ENCODE measurements around the gene ADAMTSL3. TPM values are rescaled to one million over a fixed set of nuclear protein-coding genes. Genes with fewer than 3 reads are reported as not detected.

The ADAMTSL3 gene
- polyA plus RNA-seq, 1 donor = 8.0 TPM

GRCh38 chr15:84001037-84001436 is 347.1 kb downstream of the ADAMTSL3 start:
- DNase-seq = no peak
- no peaks in the 10 kb centered on the region for H3K27me3 ChIP-seq (ENCODE audit: control insufficient read depth, insufficient read depth, low read length)
- H3K4me1 ChIP-seq (ENCODE audit: control insufficient read depth, insufficient read depth, low read length) = no peaks in the 10 kb centered on the region
- H3K36me3 ChIP-seq (ENCODE audit: control insufficient read depth, insufficient read depth, low read length) = no peaks in the 10 kb centered on the region
- no CpG with 5 or more reads among the region's 5 CpGs for WGBS (ENCODE audit: insufficient coverage, low lambda C conversion rate)
- no peaks in the 10 kb centered on the region for H3K9me3 ChIP-seq (ENCODE audit: control insufficient read depth, low read depth, low read length)
- no peak overlapping the region for H3K27ac ChIP-seq (ENCODE audit: low read length)
- H3K4me3 ChIP-seq (ENCODE audit: low read length) = no peak overlapping the region

GRCh38 chr15:84001655-84002054 is 347.7 kb downstream of the ADAMTSL3 start:
- Histone ChIP-seq H3K4me3 (ENCODE audit: low read length) (no peak overlapping the region), H3K36me3 (ENCODE audit: control insufficient read depth, insufficient read depth, low read length) (no peaks in the 10 kb centered on the region), H3K27ac (ENCODE audit: low read length) (no peak overlapping the region), H3K4me1 (ENCODE audit: control insufficient read depth, insufficient read depth, low read length) (no peaks in the 10 kb centered on the region), H3K9me3 (ENCODE audit: control insufficient read depth, low read depth, low read length) (no peaks in the 10 kb centered on the region), H3K27me3 (ENCODE audit: control insufficient read depth, insufficient read depth, low read length) (no peaks in the 10 kb centered on the region)
- DNase-seq = no peak

- H3K27ac ChIP-seq (ENCODE audit: low read length) = no peak overlapping the region
- H3K27me3 ChIP-seq (ENCODE audit: control insufficient read depth, insufficient read depth, low read length) = no peaks in the 10 kb centered on the region
- H3K36me3 ChIP-seq (ENCODE audit: control insufficient read depth, insufficient read depth, low read length) = no peaks in the 10 kb centered on the region
- H3K4me3 ChIP-seq (ENCODE audit: low read length) = no peak overlapping the region
- H3K9me3 ChIP-seq (ENCODE audit: control insufficient read depth, low read depth, low read length) = no peaks in the 10 kb centered on the region
- no peaks in the 10 kb centered on the region for H3K4me1 ChIP-seq (ENCODE audit: control insufficient read depth, insufficient read depth, low read length)
- WGBS (ENCODE audit: insufficient coverage, low lambda C conversion rate) = no CpG with 5 or more reads among the region's 6 CpGs
- no peak for DNase-seq
These were observed 350.0 kb downstream of the ADAMTSL3 start for GRCh38 chr15:84003791-84004503.

- no peak for DNase-seq
- H3K9me3 ChIP-seq (ENCODE audit: control insufficient read depth, low read depth, low read length) = no peaks in the 10 kb centered on the region
- H3K27ac ChIP-seq (ENCODE audit: low read length) = no peak overlapping the region
- H3K27me3 ChIP-seq (ENCODE audit: control insufficient read depth, insufficient read depth, low read length) = no peaks in the 10 kb centered on the region
- no peaks in the 10 kb centered on the region for H3K36me3 ChIP-seq (ENCODE audit: control insufficient read depth, insufficient read depth, low read length)
- 50% methylated on average over 1 of the region's 4 CpGs for WGBS (ENCODE audit: insufficient coverage, low lambda C conversion rate)
- no peaks in the 10 kb centered on the region for H3K4me1 ChIP-seq (ENCODE audit: control insufficient read depth, insufficient read depth, low read length)
- H3K4me3 ChIP-seq (ENCODE audit: low read length) = no peak overlapping the region
These were observed 352.5 kb downstream of the ADAMTSL3 start for GRCh38 chr15:84006421-84006820.

GRCh38 chr15:84009616-84010015 is 355.7 kb downstream of the ADAMTSL3 start:
- 80% methylated on average over 1 of the region's 7 CpGs for WGBS (ENCODE audit: insufficient coverage, low lambda C conversion rate)
- Histone ChIP-seq H3K36me3 (ENCODE audit: control insufficient read depth, insufficient read depth, low read length) (no peaks in the 10 kb centered on the region), H3K4me1 (ENCODE audit: control insufficient read depth, insufficient read depth, low read length) (no peaks in the 10 kb centered on the region), H3K27ac (ENCODE audit: low read length) (no peak overlapping the region), H3K9me3 (ENCODE audit: control insufficient read depth, low read depth, low read length) (no peaks in the 10 kb centered on the region), H3K27me3 (ENCODE audit: control insufficient read depth, insufficient read depth, low read length) (no peaks in the 10 kb centered on the region), H3K4me3 (ENCODE audit: low read length) (no peak overlapping the region)
- no peak for DNase-seq

GRCh38 chr15:84010246-84010645 is 356.3 kb downstream of the ADAMTSL3 start:
- no peak overlapping the region for H3K4me3 ChIP-seq (ENCODE audit: low read length)
- H3K36me3 ChIP-seq (ENCODE audit: control insufficient read depth, insufficient read depth, low read length) = no peaks in the 10 kb centered on the region
- H3K9me3 ChIP-seq (ENCODE audit: control insufficient read depth, low read depth, low read length) = no peaks in the 10 kb centered on the region
- no peak overlapping the region for H3K27ac ChIP-seq (ENCODE audit: low read length)
- DNase-seq = no peak
- no peaks in the 10 kb centered on the region for H3K27me3 ChIP-seq (ENCODE audit: control insufficient read depth, insufficient read depth, low read length)
- 83% methylated on average over 1 of the region's 1 CpG for WGBS (ENCODE audit: insufficient coverage, low lambda C conversion rate)
- no peaks in the 10 kb centered on the region for H3K4me1 ChIP-seq (ENCODE audit: control insufficient read depth, insufficient read depth, low read length)

GRCh38 chr15:84016371-84016770 is 362.4 kb downstream of the ADAMTSL3 start:
- no peaks in the 10 kb centered on the region for H3K27me3 ChIP-seq (ENCODE audit: control insufficient read depth, insufficient read depth, low read length)
- no peak overlapping the region for H3K4me3 ChIP-seq (ENCODE audit: low read length)
- H3K27ac ChIP-seq (ENCODE audit: low read length) = no peak overlapping the region
- no peaks in the 10 kb centered on the region for H3K9me3 ChIP-seq (ENCODE audit: control insufficient read depth, low read depth, low read length)
- DNase-seq = no peak
- H3K36me3 ChIP-seq (ENCODE audit: control insufficient read depth, insufficient read depth, low read length) = no peaks in the 10 kb centered on the region
- 92% methylated on average over 2 of the region's 3 CpGs for WGBS (ENCODE audit: insufficient coverage, low lambda C conversion rate)
- no peaks in the 10 kb centered on the region for H3K4me1 ChIP-seq (ENCODE audit: control insufficient read depth, insufficient read depth, low read length)

GRCh38 chr15:84022516-84022915 is 368.6 kb downstream of the ADAMTSL3 start:
- H3K4me3 ChIP-seq (ENCODE audit: low read length) = no peak overlapping the region
- WGBS (ENCODE audit: insufficient coverage, low lambda C conversion rate) = no CpG with 5 or more reads among the region's 1 CpG
- H3K27ac ChIP-seq (ENCODE audit: low read length) = no peak overlapping the region
- H3K4me1 ChIP-seq (ENCODE audit: control insufficient read depth, insufficient read depth, low read length) = no peaks in the 10 kb centered on the region
- no peaks in the 10 kb centered on the region for H3K36me3 ChIP-seq (ENCODE audit: control insufficient read depth, insufficient read depth, low read length)
- H3K9me3 ChIP-seq (ENCODE audit: control insufficient read depth, low read depth, low read length) = no peaks in the 10 kb centered on the region
- no peaks in the 10 kb centered on the region for H3K27me3 ChIP-seq (ENCODE audit: control insufficient read depth, insufficient read depth, low read length)
- no peak for DNase-seq

- H3K4me3 ChIP-seq (ENCODE audit: low read length) = no peak overlapping the region
- 67% methylated on average over 1 of the region's 11 CpGs for WGBS (ENCODE audit: insufficient coverage, low lambda C conversion rate)
- DNase-seq = no peak
- no peaks in the 10 kb centered on the region for H3K27me3 ChIP-seq (ENCODE audit: control insufficient read depth, insufficient read depth, low read length)
- no peak overlapping the region for H3K27ac ChIP-seq (ENCODE audit: low read length)
- no peaks in the 10 kb centered on the region for H3K9me3 ChIP-seq (ENCODE audit: control insufficient read depth, low read depth, low read length)
- no peaks in the 10 kb centered on the region for H3K36me3 ChIP-seq (ENCODE audit: control insufficient read depth, insufficient read depth, low read length)
- no peaks in the 10 kb centered on the region for H3K4me1 ChIP-seq (ENCODE audit: control insufficient read depth, insufficient read depth, low read length)
These were observed 369.7 kb downstream of the ADAMTSL3 start for GRCh38 chr15:84023636-84024035.

- H3K27ac ChIP-seq (ENCODE audit: low read length) = no peak overlapping the region
- no peaks in the 10 kb centered on the region for H3K4me1 ChIP-seq (ENCODE audit: control insufficient read depth, insufficient read depth, low read length)
- WGBS (ENCODE audit: insufficient coverage, low lambda C conversion rate) = 89% methylated on average over 1 of the region's 3 CpGs
- no peak for DNase-seq
- H3K27me3 ChIP-seq (ENCODE audit: control insufficient read depth, insufficient read depth, low read length) = no peaks in the 10 kb centered on the region
- no peak overlapping the region for H3K4me3 ChIP-seq (ENCODE audit: low read length)
- no peaks in the 10 kb centered on the region for H3K9me3 ChIP-seq (ENCODE audit: control insufficient read depth, low read depth, low read length)
- H3K36me3 ChIP-seq (ENCODE audit: control insufficient read depth, insufficient read depth, low read length) = no peaks in the 10 kb centered on the region
These were observed 380.1 kb downstream of the ADAMTSL3 start for GRCh38 chr15:84033793-84034553.
